Thoracic aorta (tissue), 2 donors: ENCODE data around the gene NELFA. TPM values are rescaled to one million over a fixed set of nuclear protein-coding genes. Genes with fewer than 3 reads are reported as not detected.

Experiments used
- ATAC-seq: fragments of 150-250 bp; one replicate; pipeline ENCODE4 v1.8.0; 2017; ENCODE audit warnings: low read depth; ENCODE audit not compliant: insufficient number of reproducible peaks, low FRiP score
- DNase-seq: peaks from one replicate; pipeline ENCODE4 v3.0.0-alpha.2; 2020; ENCODE audit warnings: low spot score
- H3K27ac ChIP-seq, 2 donors: fragments of 200-600 bp; sonication (generic); 1 replicate in 1 of 2; 2 replicates in 1 of 2; pipeline ENCODE4 v1.5.1; 2016; ENCODE audit warnings: mild to moderate bottlenecking in 2 of 2, moderate library complexity in 2 of 2
- H3K27me3 ChIP-seq: fragments of 200-600 bp; sonication (generic); replicated peaks from 2 replicates; pipeline ENCODE4 v1.6.0; 2016; ENCODE audit warnings: mild to moderate bottlenecking; ENCODE audit not compliant: insufficient read depth
- H3K36me3 ChIP-seq: fragments of 200-600 bp; sonication (generic); one replicate; pipeline ENCODE4 v1.5.1; 2016
- H3K4me1 ChIP-seq, 2 donors: fragments of 200-600 bp; sonication (generic); 1 replicate in 1 of 2; 2 replicates in 1 of 2; pipeline versions ENCODE4 v1.5.1 to v1.6.0; 2016; ENCODE audit warnings: low read depth in 2 of 2, mild to moderate bottlenecking in 1 of 2; ENCODE audit not compliant: control insufficient read depth in 1 of 2
- H3K4me3 ChIP-seq: fragments of 200-600 bp; sonication (generic); 2 replicates; pipeline ENCODE4 v1.5.1; 2016; ENCODE audit warnings: mild to moderate bottlenecking
- H3K9me3 ChIP-seq: fragments of 200-600 bp; sonication (generic); 2 replicates; pipeline ENCODE4 v1.5.1; 2016
- CTCF ChIP-seq: fragments of 200-600 bp; sonication (generic); IDR thresholded peaks from one replicate; pipeline ENCODE4 v1.5.1; 2019; ENCODE audit warnings: antibody characterized with exemption
- total RNA-seq, 2 donors: library from RNA; depleted of rRNA; stranded (reverse); fragments of >200 nt; gene quantifications; one replicate each; pipeline versions ENCODE4 v1.1.0 to v1.2.3, GENCODE V29; 2016

NELFA gene
- total RNA-seq, 2 donors from 2014 or later: 26.7 to 36.1 TPM

- TF ChIP-seq CTCF: no peak
- no peak overlapping the region for H3K4me3 ChIP-seq
- no peak for DNase-seq
- no peaks in the 10 kb centered on the region for H3K27me3 ChIP-seq
- H3K9me3 ChIP-seq: no peaks in the 10 kb centered on the region
- no peak for ATAC-seq
- peaks cover 29% of the 10 kb centered on the region for H3K36me3 ChIP-seq
- H3K27ac ChIP-seq: no peak overlapping the region
- no peaks in the 10 kb centered on the region for H3K4me1 ChIP-seq
These were observed 35.6 kb downstream of the NELFA start for GRCh38 chr4:1973218-1973617.

- no peaks in the 10 kb centered on the region for H3K4me1 ChIP-seq
These were observed 36.4 kb downstream of the NELFA start for GRCh38 chr4:1972414-1972813.

GRCh38 chr4:1971456-1972200, 37.1 kb downstream of the NELFA start:
- peaks cover 25% of the 10 kb centered on the region for H3K36me3 ChIP-seq
- ATAC-seq (no peak), DNase-seq (no peak)
- H3K4me3 ChIP-seq: no peak overlapping the region
- no peak for TF ChIP-seq CTCF
- H3K27me3 ChIP-seq: no peaks in the 10 kb centered on the region
- H3K27ac ChIP-seq: no peak overlapping the region
- no peaks in the 10 kb centered on the region for H3K9me3 ChIP-seq
- H3K4me1 ChIP-seq: no peaks in the 10 kb centered on the region

More at GRCh38 chr4:1972414-1972813, 36.4 kb downstream of the NELFA start:
- H3K4me3 ChIP-seq: no peak overlapping the region
- no peaks in the 10 kb centered on the region for H3K27me3 ChIP-seq
- ATAC-seq (no peak), DNase-seq (no peak)
- H3K36me3 ChIP-seq: peaks cover 29% of the 10 kb centered on the region
- no peak overlapping the region for H3K27ac ChIP-seq
- H3K9me3 ChIP-seq: no peaks in the 10 kb centered on the region
- no peak for TF ChIP-seq CTCF

- Histone ChIP-seq H3K9me3 (no peaks in the 10 kb centered on the region), H3K27me3 (no peaks in the 10 kb centered on the region), H3K27ac (no peak overlapping the region), H3K4me1 (no peaks in the 10 kb centered on the region), H3K4me3 (no peak overlapping the region), H3K36me3 (peaks cover 18% of the 10 kb centered on the region)
- TF ChIP-seq CTCF: no peak
- ATAC-seq (no peak), DNase-seq (no peak)
These were observed 37.8 kb downstream of the NELFA start for GRCh38 chr4:1970926-1971325.

GRCh38 chr4:1969928-1970723, 38.6 kb downstream of the NELFA start:
- ATAC-seq (no peak), DNase-seq (no peak)
- H3K9me3 ChIP-seq: no peaks in the 10 kb centered on the region
- no peak overlapping the region for H3K4me3 ChIP-seq
- H3K4me1 ChIP-seq: no peaks in the 10 kb centered on the region
- TF ChIP-seq CTCF: no peak
- H3K27ac ChIP-seq: no peak overlapping the region
- no peaks in the 10 kb centered on the region for H3K27me3 ChIP-seq
- peaks cover 11% of the 10 kb centered on the region for H3K36me3 ChIP-seq
